NCI-H345 treated with DMSO at 0.1 percent for 48 hours (cell line): ENCODE data around the gene STEAP3.

Experiments
- DNase-seq: peaks from one replicate; lab custom pipeline; 2025; ENCODE audit not compliant: unreplicated experiment; lab: John Stamatoyannopoulos, UW

Gene STEAP3

DNA sequence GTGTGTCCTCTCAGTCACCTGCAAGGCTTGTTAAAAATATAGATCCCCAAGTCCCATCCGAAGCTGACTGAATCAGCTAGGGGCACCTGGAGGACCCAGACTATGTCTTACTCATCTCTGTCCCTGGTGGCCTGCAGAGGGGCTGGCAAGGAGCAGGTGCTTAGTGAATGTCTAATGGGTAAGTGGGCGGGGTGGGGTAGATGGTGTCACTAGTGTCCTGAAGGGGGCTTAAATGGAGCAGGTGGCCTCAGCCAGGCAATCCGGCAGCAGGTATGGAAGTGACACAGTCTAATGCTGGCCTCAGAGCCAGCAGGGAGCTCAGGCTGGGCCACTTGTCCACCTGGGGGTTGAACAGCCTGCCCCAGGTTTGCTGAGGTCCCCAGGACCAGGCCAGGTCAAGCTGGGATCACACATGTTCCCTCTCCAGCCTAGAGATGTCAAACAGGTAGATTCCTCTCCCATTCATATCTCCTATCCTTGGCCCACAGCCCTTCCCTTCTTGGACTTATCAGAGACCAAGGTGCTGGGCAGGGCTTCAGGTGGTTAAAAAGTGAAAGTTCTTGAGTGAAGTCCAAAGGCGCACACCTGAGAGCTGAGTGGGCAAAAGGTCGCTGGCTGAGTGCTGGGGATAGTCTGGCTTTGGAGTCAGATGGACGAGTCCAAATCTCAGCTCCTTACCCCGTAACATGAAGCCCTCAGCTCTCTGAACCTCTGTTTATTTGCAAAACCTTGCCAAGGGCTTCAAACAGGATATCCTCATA lies 1.7 kb downstream of the STEAP3 start:
- DNase-seq: no peak

DNA sequence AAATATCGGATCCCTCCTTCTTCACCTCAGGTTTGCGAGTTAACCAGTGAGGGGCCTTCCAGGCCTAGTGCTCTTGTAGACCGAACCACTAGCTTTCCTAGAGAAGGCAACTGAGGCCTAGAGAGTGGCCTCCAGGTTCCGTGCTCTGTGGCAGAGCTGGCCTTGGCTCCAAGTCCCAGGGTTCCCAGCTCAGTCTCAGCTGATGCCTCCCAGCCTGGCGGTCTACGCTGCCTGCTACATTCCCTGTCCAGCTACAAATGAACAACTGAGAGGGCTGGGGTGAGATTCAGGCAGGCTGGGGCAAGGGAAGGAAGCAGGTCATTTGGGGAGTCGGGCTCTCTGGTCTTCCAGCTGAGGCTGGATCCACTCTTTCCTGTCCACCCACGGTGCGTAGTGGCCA lies 2.3 kb downstream of the STEAP3 start:
- no peak for DNase-seq

DNA sequence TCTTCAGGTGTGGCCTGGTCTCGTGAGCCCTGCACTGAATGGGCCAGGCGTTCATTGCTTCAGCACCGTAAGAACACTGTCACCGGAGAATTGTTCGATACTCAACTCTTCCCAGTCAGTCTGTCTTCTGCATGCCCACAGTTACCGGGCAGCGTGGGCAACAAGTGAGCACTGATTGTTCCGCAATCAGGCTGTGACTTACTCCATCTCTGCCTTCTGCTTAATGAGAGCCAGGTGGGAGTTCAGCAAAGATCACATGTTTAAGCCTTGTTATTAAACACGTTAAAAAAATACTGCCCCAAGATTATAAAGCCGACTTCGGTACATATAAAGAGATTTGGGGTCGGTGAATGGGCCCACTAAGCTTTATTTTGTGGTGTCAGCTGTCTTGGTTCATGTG lies 3.7 kb downstream of the STEAP3 start:
- no peak for DNase-seq

DNA sequence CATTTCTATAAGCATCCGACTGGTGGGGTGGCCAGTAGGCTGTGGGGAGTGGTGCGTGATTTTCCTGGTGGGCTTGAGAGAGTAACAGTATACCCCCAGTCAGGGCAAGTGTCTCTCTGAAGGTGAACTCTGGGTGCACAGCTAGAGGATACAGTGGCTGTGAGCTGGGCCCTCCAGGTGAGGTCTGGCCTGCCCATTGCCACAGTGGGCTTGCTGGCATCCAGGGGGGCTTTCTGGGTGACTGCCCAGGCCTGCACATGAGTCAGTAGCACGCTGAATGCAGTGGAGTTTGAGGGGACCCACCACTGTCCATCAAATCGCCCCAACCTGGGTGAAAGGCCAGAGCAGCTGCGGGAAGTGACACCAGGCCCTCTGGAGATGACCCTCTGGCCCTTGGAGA lies 4.5 kb downstream of the STEAP3 start:
- DNase-seq: no peak

DNA sequence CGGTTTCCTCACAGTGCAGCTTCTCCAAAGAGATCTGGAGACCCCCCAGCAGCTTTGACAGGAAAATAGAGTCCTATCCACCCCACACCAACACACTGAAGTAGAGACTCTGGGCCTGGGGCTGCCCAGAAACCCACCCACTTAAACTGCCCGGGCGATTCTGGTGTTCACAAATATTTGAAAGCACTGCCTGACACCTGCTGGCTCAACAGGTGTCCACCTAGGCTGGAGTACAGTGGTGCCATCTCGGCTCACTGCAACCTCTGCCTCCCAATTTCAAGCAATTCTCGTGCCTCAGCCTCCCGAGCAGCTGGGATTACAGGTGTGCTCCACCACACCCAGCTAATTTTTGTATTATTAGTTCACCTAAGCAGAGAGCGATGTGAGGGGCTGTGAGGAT lies 5.3 kb downstream of the STEAP3 start:
- DNase-seq: no peak

DNA sequence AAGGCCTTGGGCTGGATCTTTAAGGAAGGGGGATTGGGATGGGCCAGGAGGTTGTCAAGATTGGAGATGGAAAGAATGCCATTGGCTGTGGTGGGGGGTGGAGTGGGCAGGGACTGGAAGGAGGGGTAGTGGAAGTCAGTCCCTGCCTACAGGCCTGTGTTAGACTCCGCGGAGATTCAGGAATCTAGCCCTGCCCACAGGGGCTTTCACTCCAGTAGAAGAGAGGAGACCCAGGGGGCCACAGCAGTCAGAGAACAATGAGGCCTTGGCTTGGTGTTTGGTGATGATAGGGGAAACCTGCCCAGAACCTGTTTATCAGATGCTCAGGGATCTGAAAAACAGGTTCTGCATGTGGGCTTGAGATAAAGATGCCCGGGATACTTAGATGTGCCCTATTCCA lies 6.1 kb downstream of the STEAP3 start:
- DNase-seq: no peak

DNA sequence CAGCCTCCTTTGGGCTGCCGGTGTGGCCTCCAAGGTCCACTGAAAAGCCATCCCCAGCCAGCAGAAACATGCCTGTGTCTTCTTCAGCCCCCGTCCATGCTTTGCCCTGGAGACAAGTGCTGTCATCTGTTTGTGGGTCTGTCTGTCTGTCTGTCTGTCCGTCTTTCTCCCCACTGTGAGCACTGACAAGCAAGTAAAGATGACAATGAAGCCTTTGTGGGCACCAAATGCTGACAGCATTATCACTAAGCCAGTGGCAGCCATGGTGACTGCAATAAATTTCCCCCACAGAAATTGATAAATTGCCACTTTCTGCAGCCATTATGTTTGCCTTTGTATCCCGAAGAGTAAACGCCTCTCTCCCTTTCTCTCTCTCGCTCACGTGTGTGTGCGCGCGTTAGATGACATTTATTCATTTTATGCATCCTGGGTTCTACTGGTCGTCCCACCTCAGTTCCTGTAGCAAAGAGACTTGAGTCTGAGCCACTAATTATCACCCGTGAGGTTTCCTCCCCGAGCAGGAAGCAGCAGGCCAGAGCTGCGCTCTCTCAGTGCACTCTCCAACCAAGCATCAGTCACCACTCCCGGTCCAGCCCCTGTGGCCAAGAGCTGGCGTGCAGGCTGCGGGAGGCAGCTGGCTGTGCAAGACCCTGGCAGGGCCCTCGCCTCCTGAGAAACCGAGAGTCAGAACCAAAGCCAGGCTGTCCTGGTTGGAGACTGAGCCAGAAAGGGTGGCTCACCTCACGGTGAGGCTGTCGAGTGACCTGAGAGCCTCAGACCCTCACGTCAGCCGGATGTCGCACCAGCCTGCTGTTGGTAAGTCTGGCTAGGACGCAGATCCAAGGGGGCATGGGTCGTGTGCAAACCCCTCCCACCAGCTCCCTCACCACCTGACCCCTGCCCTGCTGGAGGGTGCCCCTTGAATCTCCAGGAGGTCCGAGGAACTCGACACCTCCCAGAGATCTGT lies 6.9 kb downstream of the STEAP3 start:
- no peak for DNase-seq

DNA sequence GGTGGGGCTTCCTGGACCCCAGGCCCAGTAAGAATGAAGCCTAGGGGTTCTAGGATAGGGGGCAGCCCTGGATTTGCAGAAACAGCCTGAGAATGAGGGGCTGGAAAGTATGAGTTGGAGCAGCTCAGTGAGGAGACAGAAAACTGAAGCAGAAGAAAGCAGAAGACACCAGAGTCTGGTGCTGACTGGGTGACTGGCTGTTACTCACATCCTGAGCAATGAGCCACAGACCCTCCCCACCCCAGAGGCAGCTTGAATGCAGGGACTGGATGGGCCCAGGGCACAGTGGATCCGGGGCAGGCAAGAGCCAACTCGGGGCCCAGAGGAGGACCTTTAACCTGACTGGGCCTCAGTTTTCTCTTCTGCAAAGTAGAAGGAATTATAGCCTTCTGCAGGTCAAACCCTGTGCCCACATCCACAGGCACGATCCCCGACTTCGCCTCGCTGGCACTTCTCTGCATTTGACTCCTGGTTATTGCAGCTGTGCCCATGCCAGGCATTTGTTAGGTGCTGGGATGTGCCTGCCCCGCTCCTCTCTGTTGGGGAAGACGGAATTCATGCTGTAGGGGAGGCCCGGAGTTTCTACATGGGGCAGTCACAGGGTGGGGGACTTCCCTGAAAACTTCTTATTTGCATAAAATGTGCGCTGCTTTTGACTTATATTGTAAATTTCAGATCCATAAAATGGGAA lies 8.5 kb downstream of the STEAP3 start:
- no peak for DNase-seq

DNA sequence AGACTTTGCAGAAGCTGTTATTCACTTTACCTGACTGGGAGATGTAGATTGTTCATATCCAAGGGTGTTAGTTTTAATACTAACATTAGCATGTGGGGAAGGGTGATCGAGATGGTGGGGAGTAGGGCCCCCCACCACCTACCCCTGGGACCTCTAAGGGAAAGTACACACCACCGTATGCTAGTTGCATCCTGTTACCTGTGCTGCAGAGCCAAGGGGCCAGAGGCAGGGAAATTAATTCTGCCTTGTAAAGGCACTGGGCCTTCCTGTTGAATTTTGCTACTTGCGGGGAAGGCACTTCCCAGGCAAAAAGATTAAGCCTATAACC lies 9.0 kb downstream of the STEAP3 start:
- DNase-seq: no peak

DNA sequence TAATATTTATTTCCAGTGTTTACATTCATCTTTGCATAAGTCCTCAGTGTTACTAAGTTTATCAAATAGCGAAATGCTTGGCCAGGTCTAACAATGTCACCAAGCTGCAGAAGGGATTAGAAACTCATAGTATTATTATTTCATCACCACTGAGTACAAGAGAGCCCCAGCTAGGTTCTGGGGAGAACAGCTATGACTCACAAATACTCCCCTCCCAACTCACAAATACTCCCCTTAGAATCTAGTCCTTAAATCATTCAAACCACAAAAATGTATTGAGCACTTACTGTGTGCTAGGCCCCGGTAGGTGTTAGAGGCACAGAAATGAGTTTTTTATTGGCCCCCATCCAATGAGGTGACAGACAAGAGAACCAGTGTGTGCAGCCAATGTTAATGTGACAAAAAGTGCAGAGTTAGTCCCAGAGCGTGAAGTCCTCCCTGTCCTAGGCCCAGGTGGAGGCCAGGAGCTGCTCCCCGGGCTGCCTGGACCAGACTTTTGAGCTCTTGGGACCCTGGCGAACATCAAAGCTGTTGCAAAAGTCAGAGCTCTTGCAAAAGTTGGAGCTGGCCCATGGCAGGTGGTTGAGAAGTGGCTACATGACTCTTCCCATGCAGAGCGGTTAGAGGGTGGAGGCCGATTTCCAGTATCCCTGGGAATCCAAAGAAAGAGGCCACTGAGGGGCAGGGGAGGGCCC lies 9.8 kb downstream of the STEAP3 start:
- no peak for DNase-seq

DNA sequence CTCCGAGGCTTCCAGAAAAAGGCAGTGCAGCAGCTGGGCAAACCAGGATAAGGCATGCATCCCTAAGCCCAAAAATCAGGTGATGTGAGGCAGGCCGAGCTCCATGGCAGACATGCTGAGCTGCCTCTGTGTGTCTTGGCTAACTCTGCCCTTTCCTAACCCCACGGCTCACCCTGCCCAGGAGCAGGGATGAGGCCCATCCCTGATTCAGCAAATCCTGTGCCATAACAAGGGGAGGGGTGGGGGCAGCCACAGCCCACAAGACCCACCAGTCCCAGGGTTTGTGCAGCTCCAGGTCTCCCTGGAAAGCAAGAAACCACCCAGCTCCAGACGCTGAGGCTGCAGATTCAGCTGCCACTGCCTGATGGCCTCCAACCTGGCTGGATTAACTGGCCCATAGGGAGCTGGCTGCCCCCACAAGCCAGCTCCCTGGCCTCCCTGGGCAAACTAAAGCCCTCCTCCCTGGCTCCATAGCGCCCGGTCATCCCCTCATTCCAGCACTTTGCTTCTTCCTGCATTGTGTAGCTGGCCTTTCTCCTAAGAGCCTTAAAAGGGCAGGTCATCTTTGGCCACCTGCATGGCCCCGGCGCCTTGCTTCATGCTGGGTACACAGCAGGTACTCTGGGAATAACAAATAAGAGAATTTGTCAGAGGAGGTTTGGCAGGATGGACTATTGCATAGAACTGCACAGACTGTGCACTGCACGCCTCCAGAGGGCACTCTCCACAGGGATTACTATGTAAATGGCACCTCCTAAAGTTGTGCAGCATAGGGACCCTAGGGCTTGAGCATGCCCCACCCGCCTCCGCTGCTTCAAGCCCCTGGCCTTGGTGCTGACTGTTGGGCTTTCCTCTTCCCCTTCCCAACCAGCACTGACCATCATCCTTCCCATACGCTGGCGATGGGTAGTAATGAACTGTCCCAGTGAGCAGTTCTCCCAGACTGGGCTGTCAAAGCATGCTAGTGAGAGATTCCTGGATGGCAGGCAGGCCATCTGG lies 10.7 kb downstream of the STEAP3 start:
- no peak for DNase-seq

DNA sequence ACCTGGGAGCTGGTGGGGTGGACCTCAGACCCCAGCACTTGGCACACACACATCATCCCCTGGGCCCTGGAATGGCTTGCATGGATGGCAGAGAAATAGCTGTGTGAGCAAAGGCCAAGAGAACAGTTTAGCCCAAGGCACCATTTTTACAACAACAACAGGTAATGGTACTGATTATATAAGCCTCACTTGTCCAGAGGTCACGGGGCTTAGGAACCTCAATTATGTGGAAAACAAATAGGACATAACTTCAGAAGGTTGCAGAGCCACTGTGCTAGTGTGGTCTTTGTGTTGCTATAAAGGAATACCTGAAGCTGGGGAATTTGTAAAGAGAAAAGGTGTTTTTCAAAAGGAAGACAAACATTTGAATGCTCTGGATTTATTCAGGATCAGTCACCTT lies 13.2 kb downstream of the STEAP3 start:
- DNase-seq: no peak

DNA sequence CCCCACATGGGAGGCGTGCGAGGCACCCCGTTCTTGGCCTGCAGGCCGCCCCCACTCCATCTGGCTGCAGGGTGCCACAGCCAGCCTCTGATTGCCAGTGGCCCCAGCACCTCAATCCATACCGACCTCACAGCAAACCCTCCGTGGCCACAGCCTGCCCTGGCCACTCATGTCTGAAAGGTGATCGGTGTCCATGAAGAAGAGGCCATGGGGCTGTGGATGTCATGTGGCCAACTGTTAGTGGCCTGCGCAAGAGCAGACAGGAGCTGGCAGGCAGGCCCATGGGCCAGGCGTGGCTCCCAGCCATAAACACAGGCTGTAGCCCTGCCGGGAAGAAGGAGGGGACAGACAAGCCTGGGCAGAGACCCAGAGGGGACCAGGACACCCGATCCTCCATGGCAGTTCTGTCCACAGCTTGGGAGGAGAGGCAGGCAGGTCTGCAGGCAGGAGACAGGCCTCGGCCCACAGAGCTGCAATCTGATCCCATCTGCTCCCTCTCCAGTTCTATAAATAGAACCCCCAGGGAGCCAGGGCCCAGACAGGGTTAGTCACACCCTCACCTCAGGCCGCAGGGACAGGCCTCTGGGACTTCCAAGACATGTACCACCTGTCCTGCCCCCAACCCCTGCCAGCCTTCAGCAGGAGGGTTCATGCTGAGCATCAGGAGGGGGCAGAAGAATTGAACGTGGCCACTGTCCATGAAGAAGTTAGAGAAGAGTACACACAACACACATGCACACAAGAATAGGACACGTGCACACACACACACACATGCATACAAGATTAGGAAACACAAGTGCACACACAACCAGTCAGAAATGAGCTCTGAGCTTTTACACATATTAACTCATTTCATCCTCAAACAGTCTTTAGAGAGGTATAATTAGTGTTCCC lies 16.9 kb downstream of the STEAP3 start:
- peak; percentile 90 for DNase-seq

DNA sequence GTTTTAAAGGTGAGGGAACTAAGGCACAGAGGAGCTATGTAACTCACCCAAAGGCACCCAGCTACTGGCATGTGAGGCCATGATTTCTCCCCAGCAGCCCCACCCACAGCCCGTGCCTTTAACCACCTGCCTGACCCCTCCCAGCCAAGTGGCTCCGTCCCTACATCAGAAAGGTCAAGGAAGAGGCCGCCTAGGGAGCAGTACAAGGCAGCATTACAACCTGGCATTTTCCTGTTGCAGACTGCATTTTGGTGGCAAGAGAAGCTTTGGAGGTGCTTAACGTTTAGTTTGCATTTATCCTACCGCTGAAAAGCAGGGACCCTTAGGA lies 17.5 kb downstream of the STEAP3 start:
- DNase-seq: no peak

DNA sequence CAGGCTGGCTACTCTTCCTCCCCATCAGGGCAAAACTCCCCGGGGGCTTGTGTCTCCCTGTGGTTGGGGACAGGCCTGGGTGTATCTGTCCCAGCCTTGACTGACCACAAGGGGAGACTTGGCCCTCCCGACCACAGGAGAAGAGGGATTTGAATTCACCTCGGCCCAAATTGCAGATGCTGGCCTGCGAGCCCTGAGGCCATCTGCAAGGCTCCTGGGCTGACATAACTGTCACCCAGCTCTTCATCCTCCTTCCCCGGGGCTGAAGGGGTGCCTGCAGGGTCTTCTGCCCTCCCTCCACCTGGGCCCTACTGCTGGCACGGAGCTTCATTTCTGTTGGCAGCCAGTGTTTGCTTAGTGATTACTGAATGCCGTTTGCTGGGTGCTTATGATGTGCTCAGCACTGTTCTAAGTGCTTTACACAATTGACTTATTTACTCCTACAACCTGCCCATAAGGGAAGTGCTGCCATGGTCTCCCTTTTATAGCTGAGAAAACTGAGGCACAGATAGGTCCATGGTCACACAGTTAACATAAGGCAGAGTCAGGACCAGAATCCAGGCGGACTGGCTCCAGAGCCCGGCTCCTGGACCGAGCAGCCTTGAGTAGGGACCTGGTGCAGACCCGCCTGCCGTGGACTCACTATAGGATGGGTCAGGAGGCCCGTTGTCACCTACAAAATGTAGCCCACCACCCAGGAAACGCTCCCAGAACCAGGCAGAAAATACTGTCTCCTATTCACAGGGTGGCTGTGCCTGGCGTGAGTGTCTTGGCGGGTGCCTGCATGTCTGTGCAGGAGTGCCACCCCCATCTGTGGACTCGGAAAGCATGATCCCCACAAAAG lies 18.9 kb downstream of the STEAP3 start:
- peak; percentile 91 for DNase-seq

DNA sequence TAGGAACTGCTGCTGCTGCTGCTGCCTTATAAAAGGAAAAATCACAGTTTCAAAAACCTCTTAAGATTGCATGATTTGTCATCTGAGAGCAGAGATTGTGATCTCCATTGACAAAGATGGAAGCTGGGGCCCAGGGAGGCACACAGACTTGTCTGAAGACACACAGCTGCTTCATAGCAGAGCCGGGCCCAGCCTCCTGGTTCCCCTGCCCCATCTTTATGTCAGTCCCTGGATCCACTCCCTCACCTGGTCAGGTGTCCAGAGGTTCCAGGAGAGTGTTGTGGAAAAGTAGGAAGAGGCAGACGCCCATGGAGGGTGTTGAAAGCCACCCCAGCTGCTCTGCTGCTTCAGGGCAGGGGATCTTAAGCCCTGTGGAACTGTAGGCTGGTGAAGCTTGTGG lies 20.0 kb downstream of the STEAP3 start:
- DNase-seq: no peak

DNA sequence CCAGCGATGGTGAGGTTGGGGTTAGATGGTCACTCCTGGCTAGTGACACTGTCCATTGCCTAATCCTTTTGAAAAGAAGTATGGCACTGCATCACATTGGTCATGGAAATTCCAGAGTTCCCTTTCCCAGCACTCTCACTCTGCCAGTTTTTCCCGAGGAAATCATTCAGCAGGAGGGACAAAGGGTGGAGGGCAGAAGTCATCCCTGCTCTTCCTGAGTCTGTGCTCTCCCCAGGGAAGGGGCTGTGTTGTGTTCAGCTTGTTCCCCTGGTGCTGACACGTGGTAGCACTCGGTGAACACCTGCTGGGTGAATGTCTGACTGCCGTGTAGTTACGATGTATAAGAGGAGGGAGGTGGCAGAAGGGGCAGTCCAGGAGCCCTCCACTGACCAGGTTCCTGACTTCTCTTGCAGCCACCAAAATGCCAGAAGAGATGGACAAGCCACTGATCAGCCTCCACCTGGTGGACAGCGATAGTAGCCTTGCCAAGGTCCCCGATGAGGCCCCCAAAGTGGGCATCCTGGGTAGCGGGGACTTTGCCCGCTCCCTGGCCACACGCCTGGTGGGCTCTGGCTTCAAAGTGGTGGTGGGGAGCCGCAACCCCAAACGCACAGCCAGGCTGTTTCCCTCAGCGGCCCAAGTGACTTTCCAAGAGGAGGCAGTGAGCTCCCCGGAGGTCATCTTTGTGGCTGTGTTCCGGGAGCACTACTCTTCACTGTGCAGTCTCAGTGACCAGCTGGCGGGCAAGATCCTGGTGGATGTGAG lies 21.6 kb downstream of the STEAP3 start:
- no peak for DNase-seq

DNA sequence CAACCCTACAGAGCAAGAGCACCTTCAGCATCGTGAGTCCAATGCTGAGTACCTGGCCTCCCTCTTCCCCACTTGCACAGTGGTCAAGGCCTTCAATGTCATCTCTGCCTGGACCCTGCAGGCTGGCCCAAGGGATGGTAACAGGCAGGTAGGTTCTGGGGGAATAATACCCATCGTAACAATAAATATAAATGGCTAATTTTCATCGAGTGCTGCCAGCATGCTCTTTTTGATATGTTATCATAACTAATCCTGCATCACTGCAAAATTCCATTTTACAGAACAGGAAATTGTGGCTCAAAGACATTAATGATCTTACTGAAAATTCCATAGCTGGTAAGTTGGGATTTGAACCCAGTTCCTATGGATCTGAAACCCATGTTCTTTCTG lies 22.2 kb downstream of the STEAP3 start:
- no peak for DNase-seq
